ENCODE data around the gene CAMK1G. TPM values are rescaled to one million over a fixed set of nuclear protein-coding genes. Genes with fewer than 3 reads are reported as not detected.

Gene CAMK1G
- polyA plus RNA-seq, 1 of the 3 experiments (the other 2 are of a cell fraction): 15.1 TPM

DNA sequence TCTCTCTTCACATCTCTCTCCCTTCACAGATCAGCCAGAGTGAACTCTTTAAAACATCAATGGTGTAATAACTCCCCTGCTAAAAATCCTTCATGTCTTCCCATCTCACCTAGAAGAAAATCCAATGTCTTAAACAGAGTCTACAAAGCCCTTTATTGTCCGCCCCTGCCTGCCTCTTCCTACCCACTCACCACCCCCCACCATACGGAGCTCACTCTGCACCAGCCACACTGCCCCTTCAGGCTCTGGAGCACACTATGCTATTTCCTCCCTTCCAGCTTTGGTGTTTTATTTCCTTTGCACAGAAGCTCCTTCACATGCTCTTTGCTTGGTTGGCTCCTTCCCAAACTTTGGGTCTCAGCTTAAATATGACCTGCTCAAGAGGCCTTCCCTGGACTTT lies 10.2 kb downstream of the CAMK1G start (continued):
- TF ChIP-seq RFX5 (IDR thresholded peaks at IDR 0.05; ENCODE audit: low read length) (no peak), YY1 (IDR thresholded peaks at IDR 0.05; ENCODE audit: low read depth) (no peak), CHD2 (IDR thresholded peaks at IDR 0.05; ENCODE audit: low read length, partially characterized antibody) (no peak), TCF12 (IDR thresholded peaks at IDR 0.05) (no peak), MXI1 (IDR thresholded peaks at IDR 0.05; ENCODE audit: low read depth, low read length) (no peak)

DNA sequence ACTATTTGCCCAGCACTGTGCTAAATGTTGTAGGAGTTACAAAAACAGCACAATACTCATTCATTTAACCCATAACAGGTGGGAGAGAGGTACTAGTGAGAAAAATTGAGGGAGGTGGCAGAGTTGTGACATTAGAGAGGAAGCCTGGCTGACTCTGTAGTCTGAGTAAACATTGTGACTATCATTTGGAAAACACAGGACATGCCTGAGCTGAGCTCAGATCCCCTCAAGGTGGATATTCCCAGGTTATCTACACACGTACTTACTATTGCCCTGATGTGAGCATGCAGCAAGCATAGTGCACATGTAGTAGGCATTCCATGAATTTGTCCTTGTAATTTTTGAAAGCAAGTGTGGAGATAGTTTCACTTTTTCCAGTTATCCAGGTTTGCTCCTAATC lies 10.9 kb downstream of the CAMK1G start:
- no peaks in the 10 kb centered on the region for H3K9me2 ChIP-seq
- H3K27ac ChIP-seq (ENCODE audit: low read depth in 2 of 2, low read length in 1 of 2): no peak overlapping the region
- no peak overlapping the region for H3K4me2 ChIP-seq
- POLR2A ChIA-PET: no interaction called here
- H3K79me2 ChIP-seq (ENCODE audit: insufficient read depth): no peaks in the 10 kb centered on the region; the same call in 1 of the 2 replicates
- no peak overlapping the region for H2AFZ ChIP-seq (ENCODE audit: low read depth)
- peaks cover 0 to 16% of the 10 kb centered on the region in 2 experiments for H3K36me3 ChIP-seq (replicated peaks in 1 of 2; ENCODE audit: control insufficient read depth in 1 of 2, insufficient read depth in 2 of 2, low read length in 1 of 2)
- no peak overlapping the region for H3K4me3 ChIP-seq (ENCODE audit: low read depth in 2 of 2, low read length in 1 of 2)
- CTCF ChIA-PET: interaction anchor here (0.8 to 2.5 kb wide), 9 partner anchors 9 to 99 kb away, joined by 3 to 10 read pairs (median 5); no protein-coding TSS in a partner anchor
- TF ChIP-seq EZH2phosphoT487 (IDR thresholded peaks at IDR 0.05; ENCODE audit: borderline replicate concordance, low read depth) (no peak), RFX5 (IDR thresholded peaks at IDR 0.05; ENCODE audit: low read length) (no peak), SIN3A (IDR thresholded peaks at IDR 0.05; ENCODE audit: borderline replicate concordance, low read depth, low read length) (no peak), RXRA (IDR thresholded peaks at IDR 0.05; ENCODE audit: borderline replicate concordance, low read depth) (no peak), NRF1 (IDR thresholded peaks at IDR 0.05; ENCODE audit: low read depth, low read length) (no peak), TAF1 (IDR thresholded peaks at IDR 0.05; ENCODE audit: borderline replicate concordance, low read depth, low read length) (no peak), SMC3 (IDR thresholded peaks at IDR 0.05; ENCODE audit: low read depth, low read length) (no peak), MEF2A (IDR thresholded peaks at IDR 0.05; ENCODE audit: borderline replicate concordance, low read depth) (no peak)
- TF ChIP-seq, protein P1, sequence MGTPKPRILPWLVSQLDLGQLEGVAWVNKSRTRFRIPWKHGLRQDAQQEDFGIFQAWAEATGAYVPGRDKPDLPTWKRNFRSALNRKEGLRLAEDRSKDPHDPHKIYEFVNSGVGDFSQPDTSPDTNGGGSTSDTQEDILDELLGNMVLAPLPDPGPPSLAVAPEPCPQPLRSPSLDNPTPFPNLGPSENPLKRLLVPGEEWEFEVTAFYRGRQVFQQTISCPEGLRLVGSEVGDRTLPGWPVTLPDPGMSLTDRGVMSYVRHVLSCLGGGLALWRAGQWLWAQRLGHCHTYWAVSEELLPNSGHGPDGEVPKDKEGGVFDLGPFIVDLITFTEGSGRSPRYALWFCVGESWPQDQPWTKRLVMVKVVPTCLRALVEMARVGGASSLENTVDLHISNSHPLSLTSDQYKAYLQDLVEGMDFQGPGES (IDR thresholded peaks at IDR 0.05; ENCODE audit: low read depth, low read length): no peak
- TF ChIP-seq, protein P2, sequence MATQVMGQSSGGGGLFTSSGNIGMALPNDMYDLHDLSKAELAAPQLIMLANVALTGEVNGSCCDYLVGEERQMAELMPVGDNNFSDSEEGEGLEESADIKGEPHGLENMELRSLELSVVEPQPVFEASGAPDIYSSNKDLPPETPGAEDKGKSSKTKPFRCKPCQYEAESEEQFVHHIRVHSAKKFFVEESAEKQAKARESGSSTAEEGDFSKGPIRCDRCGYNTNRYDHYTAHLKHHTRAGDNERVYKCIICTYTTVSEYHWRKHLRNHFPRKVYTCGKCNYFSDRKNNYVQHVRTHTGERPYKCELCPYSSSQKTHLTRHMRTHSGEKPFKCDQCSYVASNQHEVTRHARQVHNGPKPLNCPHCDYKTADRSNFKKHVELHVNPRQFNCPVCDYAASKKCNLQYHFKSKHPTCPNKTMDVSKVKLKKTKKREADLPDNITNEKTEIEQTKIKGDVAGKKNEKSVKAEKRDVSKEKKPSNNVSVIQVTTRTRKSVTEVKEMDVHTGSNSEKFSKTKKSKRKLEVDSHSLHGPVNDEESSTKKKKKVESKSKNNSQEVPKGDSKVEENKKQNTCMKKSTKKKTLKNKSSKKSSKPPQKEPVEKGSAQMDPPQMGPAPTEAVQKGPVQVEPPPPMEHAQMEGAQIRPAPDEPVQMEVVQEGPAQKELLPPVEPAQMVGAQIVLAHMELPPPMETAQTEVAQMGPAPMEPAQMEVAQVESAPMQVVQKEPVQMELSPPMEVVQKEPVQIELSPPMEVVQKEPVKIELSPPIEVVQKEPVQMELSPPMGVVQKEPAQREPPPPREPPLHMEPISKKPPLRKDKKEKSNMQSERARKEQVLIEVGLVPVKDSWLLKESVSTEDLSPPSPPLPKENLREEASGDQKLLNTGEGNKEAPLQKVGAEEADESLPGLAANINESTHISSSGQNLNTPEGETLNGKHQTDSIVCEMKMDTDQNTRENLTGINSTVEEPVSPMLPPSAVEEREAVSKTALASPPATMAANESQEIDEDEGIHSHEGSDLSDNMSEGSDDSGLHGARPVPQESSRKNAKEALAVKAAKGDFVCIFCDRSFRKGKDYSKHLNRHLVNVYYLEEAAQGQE (IDR thresholded peaks at IDR 0.05; ENCODE audit: low read depth, low read length): no peak
- peaks cover 0 to 21% of the 10 kb centered on the region in 2 experiments; a peak in 1 of 4 replicates for H3K4me1 ChIP-seq (ENCODE audit: control insufficient read depth in 1 of 2, insufficient read depth in 2 of 2, low read depth in 1 of 2, low read length in 1 of 2)
- DNase-seq: no peak
- WGBS (ENCODE audit: low lambda C conversion rate): 75% methylated on average over 1 of the region's 1 CpG
- peaks cover 9% of the 10 kb centered on the region for H3F3A ChIP-seq (replicated peaks; ENCODE audit: insufficient read depth)
- H3K27me3 ChIP-seq (ENCODE audit: insufficient read depth): no peaks in the 10 kb centered on the region
- H3K9me3 ChIP-seq: no peaks in the 10 kb centered on the region
- H3K9ac ChIP-seq: no peak overlapping the region
- no peaks in the 10 kb centered on the region; the same call in 1 of the 2 replicates for H4K20me1 ChIP-seq (ENCODE audit: insufficient read depth)

Data from SK-N-SH (cell line).